ENCODE results near the gene FBXO44. TPM values are rescaled to one million over a fixed set of nuclear protein-coding genes. Genes with fewer than 3 reads are reported as not detected.
"Not testable (repeated sequence)": the region's sequence is repeated elsewhere in the genome, so short reads cannot be mapped to it uniquely, and the experiment has no call there.

FBXO44 gene, protein sequence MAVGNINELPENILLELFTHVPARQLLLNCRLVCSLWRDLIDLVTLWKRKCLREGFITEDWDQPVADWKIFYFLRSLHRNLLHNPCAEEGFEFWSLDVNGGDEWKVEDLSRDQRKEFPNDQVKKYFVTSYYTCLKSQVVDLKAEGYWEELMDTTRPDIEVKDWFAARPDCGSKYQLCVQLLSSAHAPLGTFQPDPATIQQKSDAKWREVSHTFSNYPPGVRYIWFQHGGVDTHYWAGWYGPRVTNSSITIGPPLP
- total RNA-seq = 10 to 100 TPM; 12.9 to 30.6 TPM

DNA sequence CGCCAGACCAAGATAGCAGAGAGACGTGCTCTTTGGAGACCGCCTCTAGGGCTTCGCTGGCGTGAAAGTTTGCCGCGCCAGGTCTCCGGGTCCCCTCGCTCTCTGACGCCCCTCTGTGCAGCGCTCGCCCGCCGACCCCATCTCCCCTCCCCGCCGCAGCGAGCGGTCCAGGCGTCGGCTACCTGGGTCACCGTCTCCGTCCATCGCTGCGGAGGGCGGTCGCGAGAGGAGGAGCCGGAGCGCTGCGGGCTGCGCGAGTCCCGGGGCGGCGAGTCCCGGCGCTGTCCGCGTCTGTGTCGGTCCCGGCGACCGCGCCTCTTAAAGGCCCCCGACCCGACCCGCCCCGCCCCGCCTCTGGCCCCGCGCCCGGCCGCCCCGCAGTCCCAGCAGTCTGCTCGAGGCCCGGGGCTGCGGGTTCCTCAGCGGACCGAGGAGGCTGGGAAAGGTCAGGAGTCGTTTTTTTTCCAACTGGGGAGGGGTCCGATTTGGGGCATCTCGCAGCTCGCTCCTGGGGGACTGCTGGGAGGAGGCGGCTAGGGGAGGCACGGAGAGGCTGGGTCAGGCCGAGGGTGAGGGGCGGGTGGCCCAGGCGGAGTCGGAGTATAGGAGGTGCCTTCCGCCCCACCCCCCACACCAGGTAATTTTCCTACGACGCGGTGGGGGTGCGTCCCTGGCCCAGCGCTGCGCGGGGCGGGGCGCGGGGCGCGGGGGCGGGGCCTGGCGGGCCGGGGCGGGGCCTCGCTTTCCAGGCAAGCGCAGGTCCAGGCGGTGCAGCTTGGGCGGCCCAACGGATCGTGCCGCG lies at the start of gene FBXO44, which contains the start of gene FBXO2:
FBXO44 (plus strand) TSS at position 741 of the 802 bp plus-strand sequence. CDS start 959 bp downstream, outside the sequence.
FBXO2 (minus strand) TSS at position 293 of the 802 bp plus-strand sequence; CDS start at position 204, 89 bp downstream.
- Histone ChIP-seq H3K4me3 (peak within 1 kb of the TSS; percentile 40 to 48), H3K4me1 (peaks cover 37% of the 10 kb centered on the region), H3K9me3 (no peaks in the 10 kb centered on the region), H3K36me3 (replicated peaks in 1 of 2; ENCODE audit: insufficient read depth in 1 of 2, low read depth in 2 of 2) (no peaks in the 10 kb centered on the region), H3K27ac (peak within 1 kb of the TSS; percentile 70 to 93 (median 88)), H3K27me3 (no peaks in the 10 kb centered on the region)
- intact Hi-C loops (cut with DNase I) = no loop called here
- 3 to 13% methylated on average over 7 to 62 of the region's 94 CpGs for WGBS, 2 donors
- ATAC-seq (peak; percentile 86), DNase-seq (peak; percentile 80 to 87 (median 84))
- peak in 2 of 3 donors; percentile 58 to 64 for TF ChIP-seq POLR2A (IDR thresholded peaks at IDR 0.05)
- TF ChIP-seq, protein P1, sequence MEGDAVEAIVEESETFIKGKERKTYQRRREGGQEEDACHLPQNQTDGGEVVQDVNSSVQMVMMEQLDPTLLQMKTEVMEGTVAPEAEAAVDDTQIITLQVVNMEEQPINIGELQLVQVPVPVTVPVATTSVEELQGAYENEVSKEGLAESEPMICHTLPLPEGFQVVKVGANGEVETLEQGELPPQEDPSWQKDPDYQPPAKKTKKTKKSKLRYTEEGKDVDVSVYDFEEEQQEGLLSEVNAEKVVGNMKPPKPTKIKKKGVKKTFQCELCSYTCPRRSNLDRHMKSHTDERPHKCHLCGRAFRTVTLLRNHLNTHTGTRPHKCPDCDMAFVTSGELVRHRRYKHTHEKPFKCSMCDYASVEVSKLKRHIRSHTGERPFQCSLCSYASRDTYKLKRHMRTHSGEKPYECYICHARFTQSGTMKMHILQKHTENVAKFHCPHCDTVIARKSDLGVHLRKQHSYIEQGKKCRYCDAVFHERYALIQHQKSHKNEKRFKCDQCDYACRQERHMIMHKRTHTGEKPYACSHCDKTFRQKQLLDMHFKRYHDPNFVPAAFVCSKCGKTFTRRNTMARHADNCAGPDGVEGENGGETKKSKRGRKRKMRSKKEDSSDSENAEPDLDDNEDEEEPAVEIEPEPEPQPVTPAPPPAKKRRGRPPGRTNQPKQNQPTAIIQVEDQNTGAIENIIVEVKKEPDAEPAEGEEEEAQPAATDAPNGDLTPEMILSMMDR (IDR thresholded peaks at IDR 0.05) = no peak

DNA sequence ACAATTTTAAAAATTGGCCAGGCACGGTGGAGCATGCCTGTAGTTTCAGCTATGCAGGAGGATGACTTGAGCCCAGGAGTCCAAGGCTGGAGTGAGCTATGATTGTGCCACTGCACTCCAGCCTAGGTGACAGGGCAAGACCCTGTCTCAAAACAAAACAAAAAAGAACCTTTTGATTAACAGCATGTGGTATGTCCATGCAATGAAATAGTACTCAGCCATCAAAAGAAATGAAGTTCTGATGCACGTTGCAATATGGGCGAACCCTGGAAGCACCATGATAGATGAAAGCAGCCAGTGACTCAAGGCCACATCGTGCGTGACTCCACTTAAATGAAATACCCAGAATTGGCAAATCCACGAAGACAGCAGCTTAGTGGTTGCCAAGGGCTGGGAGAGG lies 47.9 kb upstream of the FBXO44 start:
- Histone ChIP-seq H3K9me3 (no peaks in the 10 kb centered on the region), H3K4me1 (no peaks in the 10 kb centered on the region), H3K27me3 (no peaks in the 10 kb centered on the region), H3K36me3 (replicated peaks in 1 of 2; ENCODE audit: insufficient read depth in 1 of 2, low read depth in 2 of 2) (no peaks in the 10 kb centered on the region), H3K4me3 (no peak overlapping the region), H3K27ac (no peak overlapping the region)
- 76 to 83% methylated on average over 6 of the region's 6 CpGs for WGBS, 2 donors
- intact Hi-C loops (cut with DNase I) = no loop called here
- DNase-seq (no peak), ATAC-seq (no peak)
- TF ChIP-seq, protein P1 (IDR thresholded peaks at IDR 0.05) = no peak
- TF ChIP-seq POLR2A (IDR thresholded peaks at IDR 0.05) = no peak

DNA sequence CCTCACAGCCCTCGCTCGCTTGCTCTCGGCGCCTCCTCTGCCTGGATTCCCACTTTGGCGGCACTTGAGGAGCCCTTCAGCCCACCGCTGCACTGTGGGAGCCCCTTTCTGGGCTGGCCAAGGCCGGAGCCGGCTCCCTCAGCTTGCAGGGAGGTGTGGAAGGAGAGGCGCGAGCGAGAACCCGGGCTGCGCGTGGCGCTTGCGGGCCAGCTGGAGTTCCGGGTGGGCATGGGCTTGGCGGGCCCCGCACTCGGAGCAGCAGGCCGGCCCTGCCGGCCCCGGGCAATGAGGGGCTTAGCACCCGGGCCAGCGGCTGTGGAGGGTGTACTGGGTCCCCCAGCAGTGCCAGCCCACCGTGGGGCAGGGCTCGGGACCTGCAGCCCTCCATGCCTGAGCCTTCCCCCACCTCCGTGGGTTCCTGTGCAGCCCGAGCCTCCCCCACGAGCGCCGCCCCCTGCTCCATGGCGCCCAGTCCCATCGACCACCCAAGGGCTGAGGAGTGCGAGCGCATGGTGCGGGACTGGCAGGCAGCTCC lies 46.0 kb upstream of the FBXO44 start:
- H3K27me3 ChIP-seq; intact Hi-C loops (cut with DNase I); H3K4me1 ChIP-seq; H3K9me3 ChIP-seq; H3K27ac ChIP-seq; DNase-seq; H3K4me3 ChIP-seq; H3K36me3 ChIP-seq (replicated peaks in 1 of 2; ENCODE audit: insufficient read depth in 1 of 2, low read depth in 2 of 2); ATAC-seq: not testable (repeated sequence)
- WGBS, 2 donors = 83 to 85% methylated on average over 9 to 15 of the region's 37 CpGs

DNA sequence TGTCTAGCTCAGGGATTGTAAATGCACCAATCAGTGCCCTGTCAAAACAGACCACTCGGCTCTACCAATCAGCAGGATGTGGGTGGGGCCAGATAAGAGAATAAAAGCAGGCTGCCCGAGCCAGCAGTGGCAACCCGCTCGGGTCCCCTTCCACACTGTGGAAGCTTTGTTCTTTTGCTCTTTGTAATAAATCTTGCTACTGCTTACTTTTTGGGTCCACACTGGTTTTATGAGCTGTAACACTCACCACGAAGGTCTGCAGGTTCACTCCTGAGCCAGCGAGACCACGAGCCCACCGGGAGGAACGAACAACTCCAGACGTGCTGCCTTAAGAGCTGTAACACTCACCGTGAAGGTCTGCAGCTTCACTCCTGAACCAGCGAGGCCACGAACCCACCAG lies 45.3 kb upstream of the FBXO44 start:
- H3K27ac ChIP-seq; H3K4me1 ChIP-seq; intact Hi-C loops (cut with DNase I); ATAC-seq; H3K36me3 ChIP-seq (replicated peaks in 1 of 2; ENCODE audit: insufficient read depth in 1 of 2, low read depth in 2 of 2); H3K4me3 ChIP-seq; DNase-seq; H3K27me3 ChIP-seq; H3K9me3 ChIP-seq: not testable (repeated sequence)
- 58 to 60% methylated on average over 4 to 12 of the region's 13 CpGs for WGBS, 2 donors

DNA sequence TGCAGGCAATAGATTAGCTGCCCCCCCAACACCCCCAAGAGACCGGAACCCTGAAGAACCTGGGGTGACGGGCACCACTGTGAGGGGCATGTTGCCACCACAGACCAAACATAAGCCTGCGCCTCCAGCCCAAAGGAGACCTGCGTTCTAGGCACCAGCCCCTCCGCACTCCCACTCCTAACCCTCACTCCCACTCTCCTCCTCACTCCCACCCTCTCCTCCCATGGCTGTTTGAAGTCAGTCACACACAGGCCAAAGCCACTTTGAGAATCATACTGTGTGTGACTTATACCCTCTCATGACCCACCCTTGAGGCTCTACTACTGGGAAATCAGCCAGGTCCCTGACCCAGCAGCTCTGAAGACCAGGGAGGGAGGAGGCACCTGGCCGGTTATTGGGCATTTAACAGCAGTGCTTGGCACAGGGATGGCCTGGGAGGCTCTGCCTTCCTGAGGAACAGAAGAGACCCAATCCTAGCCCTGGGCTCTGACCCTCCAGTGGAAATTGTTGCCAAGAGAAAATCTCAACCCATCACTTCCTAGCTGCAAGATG lies 44.0 kb upstream of the FBXO44 start:
- no peak overlapping the region for H3K27ac ChIP-seq
- H3K36me3 ChIP-seq (replicated peaks in 1 of 2; ENCODE audit: insufficient read depth in 1 of 2, low read depth in 2 of 2) = no peaks in the 10 kb centered on the region
- H3K27me3 ChIP-seq = no peaks in the 10 kb centered on the region
- H3K4me3 ChIP-seq = no peak overlapping the region
- intact Hi-C loops (cut with DNase I) = no loop called here
- DNase-seq (no peak), ATAC-seq (no peak)
- 60% methylated on average over 6 of the region's 6 CpGs for WGBS, 2 donors
- no peaks in the 10 kb centered on the region for H3K9me3 ChIP-seq
- TF ChIP-seq POLR2A (IDR thresholded peaks at IDR 0.05) = no peak
- TF ChIP-seq, protein P1 (IDR thresholded peaks at IDR 0.05) = no peak
- H3K4me1 ChIP-seq = no peaks in the 10 kb centered on the region

Measured in body of pancreas (tissue), 4 donors.